NCI-H345 treated with DMSO at 0.1 percent for 48 hours (cell line): ENCODE data around the gene GPHN.

ENCODE experiments used
- DNase-seq: peaks from one replicate; lab custom pipeline; 2025; ENCODE audit not compliant: unreplicated experiment; lab: John Stamatoyannopoulos, UW

The GPHN gene

DNA sequence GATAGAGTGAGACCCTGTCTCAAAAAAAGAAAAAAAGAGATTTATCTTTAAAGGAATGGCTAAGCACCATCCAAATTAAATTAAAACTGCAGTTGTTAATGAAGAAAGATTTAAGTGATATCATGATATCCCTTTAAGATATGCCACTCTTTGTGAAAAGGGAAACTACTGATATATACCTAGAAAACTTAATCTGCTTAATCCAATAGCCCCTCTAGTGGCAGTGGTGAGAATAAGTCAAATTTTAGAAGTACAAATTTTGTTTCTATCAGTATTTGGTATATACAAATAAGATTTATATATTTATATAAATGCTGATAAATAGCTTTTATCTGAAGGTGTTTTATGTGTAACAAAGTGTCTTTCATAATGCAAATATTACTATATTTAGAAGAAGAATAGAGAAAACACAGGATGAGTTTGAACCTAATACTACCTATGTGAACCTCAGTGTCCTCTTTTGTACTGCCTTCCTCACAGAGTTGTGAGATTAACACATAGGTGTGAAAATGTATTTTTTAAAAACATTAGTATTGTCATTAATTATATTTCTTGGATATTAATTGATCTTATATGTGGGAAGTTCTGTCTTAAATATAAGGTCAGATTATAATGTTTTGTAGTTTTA lies 629.9 kb downstream of the GPHN start:
- peak; percentile 3 for DNase-seq

GRCh38 chr14:67140556-67140955 lies 632.6 kb downstream of the GPHN start:
- no peak for DNase-seq

GRCh38 chr14:67141146-67141900 lies 633.4 kb downstream of the GPHN start:
- no peak for DNase-seq

DNA sequence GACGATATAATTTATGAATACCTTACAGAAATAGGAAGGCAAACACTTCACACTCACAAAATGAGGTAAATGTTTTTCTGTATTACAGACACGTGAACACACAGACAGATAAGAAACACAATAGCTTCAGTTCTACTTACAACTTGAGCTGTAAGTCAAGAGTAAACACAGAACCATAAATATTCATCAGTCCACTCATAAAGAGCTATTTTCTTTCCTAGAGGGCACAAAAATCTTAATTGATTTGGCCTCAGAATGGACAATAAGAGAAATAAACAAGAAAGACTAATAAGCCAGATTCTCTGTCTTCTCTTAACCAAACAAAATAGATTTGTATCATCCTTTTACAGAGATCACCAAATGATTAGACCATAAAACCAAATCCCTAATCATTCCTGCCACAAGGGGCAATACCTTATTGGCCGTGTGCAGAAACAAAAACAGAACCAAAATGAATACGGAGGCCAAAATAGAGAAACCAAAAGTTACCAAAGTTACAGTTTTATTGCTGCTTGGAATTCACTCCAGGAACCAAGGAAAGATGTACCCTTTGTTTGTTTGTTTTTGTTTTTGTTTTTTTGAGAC lies 643.2 kb downstream of the GPHN start:
- no peak for DNase-seq

DNA sequence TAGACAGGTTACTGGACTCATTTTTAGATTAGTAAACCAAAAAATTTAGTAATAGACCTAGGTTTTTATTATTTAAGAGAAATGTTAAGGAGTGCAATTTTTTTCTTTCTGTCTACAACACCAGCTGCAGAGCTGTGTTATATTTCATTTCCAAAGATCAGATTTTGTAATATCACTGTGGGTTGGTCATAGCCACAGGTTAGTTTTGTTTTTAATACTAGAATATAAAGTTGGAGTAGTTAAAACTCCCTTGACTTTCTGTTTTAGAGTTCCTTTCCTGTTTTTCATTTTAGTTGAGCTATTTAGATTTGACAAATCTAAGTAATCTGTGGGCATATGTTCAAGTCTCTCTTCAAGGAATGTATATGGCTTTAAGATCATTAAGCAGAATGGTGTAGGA lies 650.6 kb downstream of the GPHN start:
- DNase-seq, result no peak

DNA sequence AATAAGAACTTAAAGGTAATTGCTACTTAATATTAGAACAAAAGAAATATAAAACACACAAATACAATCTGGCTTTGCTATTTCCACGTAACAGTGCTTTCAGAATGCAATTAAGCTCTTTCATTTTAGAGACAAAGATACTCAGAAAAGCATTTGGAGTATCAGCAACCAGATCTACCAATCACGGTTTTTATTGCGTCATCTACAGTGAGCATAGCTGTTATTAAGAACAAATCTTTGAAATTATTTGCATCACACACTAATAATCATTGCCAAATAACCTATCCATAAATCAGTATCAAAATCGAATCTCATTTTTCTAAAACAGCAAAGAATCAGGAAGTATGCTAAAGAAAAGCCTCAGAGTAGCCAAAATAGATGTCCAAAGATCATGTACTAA lies 654.4 kb downstream of the GPHN start:
- no peak for DNase-seq

DNA sequence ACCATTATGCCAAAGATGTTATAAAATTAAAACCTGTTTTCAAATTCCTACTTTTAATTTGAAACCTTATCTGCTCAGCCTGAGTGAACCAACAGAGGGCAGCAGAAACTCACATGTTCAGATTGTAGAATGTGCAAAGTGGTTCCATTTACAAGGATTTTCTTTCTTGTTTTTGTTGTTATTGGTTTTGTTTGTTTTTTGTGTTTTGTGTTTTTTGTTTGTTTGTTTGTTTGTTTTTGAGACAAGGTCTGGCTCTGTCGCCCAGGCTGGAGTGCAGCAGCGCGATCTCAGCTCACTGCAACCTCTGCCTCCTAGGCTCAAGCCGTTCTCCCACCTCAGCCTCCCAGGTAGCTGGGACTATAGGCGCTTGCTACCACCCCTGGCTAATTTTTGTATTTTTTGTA lies 658.5 kb downstream of the GPHN start:
- peak; percentile 7 for DNase-seq

DNA sequence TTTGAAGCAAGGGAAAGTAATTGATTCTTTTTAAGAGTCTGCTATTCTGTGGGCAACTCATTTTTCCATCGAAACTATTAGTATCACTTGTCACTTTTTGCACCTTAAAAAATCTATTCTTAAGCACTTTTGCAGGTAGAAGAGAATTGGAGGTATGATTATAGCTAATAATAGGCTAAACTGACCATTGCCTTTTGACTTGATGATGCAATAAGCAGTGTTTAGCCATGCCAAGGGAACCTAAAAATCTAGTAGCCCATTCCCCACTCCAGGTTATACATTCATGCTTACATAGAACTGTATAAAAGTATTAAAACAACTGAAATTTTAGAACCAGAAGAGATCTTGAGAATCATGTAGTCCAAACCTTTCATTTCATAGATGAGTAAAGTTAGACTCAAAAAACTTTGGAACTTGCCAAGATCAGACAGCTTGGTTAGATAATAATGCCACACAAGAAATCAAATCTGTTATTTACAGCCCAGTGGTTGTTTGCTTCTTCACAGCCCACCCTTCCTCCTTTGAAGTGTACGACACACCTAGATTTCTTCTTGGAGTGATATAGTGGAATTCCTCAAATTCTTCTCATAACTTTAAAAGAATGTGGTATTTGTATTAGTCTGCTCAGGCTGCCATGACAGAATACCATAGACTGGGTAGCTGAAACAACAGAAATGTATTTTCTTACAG lies 659.6 kb downstream of the GPHN start:
- no peak for DNase-seq

DNA sequence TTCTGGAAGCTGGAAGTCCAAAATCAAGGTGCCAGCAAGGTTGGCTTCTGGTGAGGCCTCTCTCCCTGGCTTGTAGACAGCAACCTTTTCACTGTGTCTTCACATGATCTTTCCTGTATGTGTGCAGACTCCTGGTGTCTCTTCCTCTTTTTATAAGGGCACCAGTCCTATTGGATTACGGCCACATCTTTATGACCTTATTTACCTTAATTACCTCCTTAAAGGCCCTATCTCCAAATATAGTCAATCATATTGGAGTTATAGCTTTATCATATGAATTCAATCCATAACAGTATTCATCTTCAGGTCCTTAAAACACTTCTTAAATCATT lies 660.1 kb downstream of the GPHN start:
- no peak for DNase-seq

DNA sequence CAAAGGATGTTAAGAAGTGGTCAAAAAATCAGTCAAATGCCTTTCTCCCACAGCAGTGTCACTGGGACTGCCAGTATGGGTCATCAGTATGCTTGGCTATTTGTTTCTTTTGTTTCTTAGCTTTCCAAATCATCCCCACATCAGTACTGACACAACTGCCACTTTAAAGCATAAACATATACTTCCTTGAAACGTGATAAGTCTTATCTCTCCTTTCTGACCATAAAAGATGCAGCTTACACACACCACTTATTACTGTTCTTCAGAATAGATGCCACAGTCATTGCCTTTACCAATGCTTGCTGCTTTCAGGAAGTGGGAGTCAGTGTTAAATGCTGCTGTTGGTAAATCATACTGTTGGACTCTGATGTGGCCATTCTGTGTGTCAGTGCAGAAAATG lies 662.7 kb downstream of the GPHN start:
- no peak for DNase-seq

DNA sequence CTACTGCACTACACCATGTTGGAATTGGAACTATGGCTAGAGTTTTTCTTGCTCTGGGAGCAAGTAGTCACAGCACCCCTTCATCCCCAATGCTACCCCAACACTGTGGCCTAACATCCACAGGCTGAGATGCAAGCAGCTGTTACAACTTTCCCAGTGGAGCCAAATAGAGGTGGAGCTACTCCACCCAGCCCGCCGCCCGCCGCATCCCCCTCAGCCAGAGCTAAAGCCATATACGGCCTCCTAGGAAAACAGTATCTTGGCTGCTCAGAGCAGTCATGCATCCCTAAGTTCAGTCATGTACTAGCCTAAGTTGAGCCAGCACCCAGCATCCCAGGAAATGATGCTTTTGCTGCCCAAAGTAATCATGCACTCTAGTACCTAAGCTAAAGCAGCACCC lies 664.1 kb downstream of the GPHN start:
- no peak for DNase-seq

DNA sequence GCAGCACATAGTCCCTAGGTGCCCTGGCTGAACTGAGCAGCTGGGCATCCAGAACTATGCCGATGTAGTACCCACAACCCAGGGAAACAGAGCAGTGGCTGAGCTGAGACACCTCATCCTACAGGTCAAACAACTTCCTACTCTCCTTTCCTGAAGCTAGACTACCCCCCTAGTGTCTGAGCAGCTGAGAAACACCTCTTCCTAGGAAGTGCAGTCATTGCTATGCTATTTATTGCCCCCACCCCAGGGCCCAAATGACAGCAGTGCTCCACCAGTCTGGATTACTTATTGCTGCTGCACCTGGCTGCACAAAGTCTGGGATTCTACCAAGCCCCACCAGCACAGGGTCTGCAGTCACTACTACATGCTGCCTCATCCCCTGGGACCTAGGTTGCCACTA lies 664.6 kb downstream of the GPHN start:
- DNase-seq, result no peak

DNA sequence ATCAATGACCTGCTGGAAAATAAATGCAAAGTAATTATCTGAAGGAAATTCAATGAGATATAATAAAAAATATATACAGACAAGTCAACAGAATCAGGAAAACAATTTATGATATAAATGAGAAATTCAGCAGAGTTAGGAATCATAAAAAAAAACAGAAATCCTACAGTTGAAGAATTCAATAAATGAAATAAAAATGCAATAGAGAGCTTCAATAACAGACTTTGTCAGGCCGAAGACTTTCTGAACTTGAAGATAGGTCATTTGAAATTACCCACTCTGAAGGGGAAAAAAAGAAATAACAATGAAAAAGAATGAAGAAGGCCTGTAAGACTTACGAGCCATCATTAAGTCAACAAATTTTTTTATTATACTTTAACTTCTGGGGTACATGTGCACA lies 665.8 kb downstream of the GPHN start:
- DNase-seq, result no peak

GRCh38 chr14:67186172-67186768 lies 678.3 kb downstream of the GPHN start:
- no peak for DNase-seq

DNA sequence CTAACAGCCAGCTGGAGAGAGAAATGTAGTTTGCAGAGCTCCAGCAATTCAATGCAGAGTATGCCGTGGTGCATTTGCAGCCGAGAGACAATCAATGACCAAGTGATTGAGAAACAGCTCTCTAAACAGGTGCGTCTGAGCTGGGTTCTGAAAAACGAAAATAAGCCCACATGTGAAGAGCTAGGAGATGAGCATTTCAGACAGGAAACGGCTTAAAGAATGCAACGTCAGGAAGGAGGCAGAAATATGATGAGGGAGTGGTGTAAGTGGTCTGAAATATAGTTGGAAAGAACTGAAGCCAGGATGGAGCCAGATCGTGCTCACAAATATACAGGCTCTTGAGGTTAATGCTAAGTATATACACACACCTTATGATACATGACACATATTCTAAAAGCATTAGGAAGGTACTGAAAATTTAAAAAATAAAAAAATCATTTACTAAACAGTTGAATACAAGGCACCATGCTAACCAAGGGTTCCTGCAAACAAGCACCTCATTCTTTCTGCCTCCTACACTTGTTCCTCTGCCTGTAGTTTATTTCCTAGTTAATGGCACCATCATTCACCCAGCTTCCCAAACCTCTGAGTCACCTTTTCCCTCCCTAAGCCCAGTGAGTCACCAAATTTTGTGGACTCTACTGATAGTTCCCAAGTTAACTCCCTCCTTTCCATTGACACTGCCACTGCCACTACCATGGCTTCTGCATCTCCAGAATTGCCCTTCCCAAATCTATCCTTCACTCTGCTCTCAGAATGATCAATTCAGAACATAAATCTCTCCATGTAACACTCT lies 679.0 kb downstream of the GPHN start:
- DNase-seq, result no peak

DNA sequence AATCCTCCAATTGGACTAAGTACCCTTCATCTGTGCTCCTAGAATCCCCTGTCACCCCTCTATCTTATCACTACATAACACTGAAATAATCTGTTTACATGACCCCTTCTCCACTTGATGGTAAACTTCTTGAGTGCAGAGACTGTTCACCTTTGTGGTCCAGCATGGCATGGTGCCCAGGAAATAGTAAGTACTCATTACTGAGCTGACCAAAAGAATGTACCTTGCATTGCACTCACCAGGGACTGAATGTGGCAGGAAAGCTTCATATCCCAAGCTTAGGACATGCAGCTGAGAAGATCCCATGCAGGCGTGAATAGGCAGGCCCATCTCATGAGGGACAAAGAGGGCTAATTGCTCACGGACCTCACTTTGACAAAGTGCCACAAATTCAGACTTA lies 679.9 kb downstream of the GPHN start:
- no peak for DNase-seq

DNA sequence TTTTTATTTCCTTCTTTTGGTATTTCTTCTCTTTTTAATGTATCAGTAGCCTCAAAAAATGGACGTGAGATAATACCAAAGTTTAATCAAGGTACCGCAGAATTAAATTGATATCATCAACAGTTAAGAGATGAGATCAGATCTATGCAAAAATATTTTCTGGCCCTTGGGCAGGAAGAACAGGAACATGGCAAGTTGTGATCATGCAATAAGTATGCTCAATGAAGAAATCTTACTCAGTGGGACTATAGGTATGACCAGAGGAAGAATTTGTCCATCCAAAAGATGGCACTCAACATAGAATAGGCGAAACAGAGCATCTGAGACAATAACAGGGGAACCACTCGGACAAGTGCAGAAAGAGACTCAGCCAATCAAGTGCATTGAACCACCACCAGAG lies 680.4 kb downstream of the GPHN start:
- no peak for DNase-seq

DNA sequence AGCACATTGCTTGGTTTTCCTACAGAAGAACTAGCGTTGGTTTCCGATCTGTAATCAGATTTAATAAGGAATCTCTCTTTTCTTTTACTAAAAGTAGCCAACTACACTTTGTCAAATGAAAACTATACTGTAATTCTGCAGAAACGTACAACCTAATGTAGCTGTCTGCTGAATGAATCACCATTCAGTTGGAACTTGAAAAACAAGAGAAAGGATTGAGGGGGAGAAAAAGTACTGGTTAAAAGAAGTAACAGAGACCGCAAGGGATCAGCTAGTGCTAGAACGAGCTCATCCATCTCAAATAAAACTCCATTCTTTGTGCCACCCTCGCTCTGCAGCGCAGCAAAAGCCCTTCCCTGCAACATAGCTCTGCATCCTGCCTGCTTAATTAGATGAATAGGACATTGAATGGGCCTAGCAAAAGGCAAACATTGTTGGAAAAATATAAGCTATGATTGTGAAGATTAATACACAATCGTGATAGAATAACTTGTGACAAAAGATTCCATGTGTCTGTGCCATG lies 683.9 kb downstream of the GPHN start:
- DNase-seq, result no peak

DNA sequence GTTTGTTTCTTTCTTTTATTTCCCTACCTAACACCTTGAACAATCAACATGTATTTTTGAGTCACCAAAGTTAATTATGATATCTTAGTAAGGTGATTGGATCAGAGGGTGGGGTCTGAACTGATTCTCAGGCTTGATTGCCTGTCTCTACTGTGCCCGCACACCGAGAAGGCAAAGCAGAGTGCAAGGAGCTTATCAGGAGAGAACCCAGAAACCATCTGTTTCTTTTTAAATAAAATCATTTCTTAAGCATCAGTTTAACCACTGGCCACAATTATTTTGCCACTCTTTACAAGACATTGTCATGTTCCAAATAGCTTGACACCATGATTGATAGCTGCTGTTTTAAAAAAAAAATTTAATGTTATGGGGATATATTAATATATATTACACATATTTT lies 684.4 kb downstream of the GPHN start:
- no peak for DNase-seq

- DNase-seq, result no peak
Observed at GRCh38 chr14:67195279-67195678, 687.3 kb downstream of the GPHN start.

DNA sequence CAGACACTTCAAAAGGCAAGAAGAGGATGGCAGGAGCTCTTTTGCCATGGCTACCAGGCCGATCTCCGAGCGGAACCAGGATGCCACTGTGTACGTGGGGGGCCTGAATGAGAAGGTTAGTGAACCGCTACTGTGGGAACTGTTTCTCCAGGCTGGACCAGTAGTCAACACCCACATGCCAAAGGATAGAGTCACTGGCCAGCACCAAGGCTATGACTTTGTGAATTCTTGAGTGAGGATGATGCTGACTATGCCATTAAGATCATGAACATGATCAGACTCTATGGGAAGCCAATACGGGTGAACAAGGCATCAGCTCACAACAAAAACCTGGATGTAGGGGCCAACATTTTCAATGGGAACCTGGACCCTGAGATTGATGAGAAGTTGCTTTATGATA lies 691.1 kb downstream of the GPHN start:
- DNase-seq, result no peak
